GM23248 (cell line): ENCODE data around the gene RBP3.

ENCODE experiments used
- EZH2 ChIP-seq: fragments of 200-600 bp; sonication (generic); IDR thresholded peaks from 2 replicates; pipeline ENCODE4 v1.6.1; 2018; ENCODE audit warnings: antibody characterized with exemption, mild to moderate bottlenecking; ENCODE audit not compliant: insufficient read depth, poor library complexity, severe bottlenecking
- EZH2phosphoT487 ChIP-seq: fragments of 200-600 bp; sonication (generic); IDR thresholded peaks from 2 replicates; pipeline ENCODE4 v1.6.1; 2018; ENCODE audit warnings: antibody characterized with exemption, moderate library complexity, mild to moderate bottlenecking, low read depth; ENCODE audit not compliant: insufficient read depth

- TF ChIP-seq EZH2phosphoT487 (no peak), EZH2 (no peak)
Observed at GRCh38 chr10:47300429-47300931, 47.7 kb upstream of the RBP3 start.
